OCI-LY1 (cell line): ENCODE measurements around the gene C19orf67.
"Not testable (repeated sequence)": the region's sequence is repeated elsewhere in the genome, so short reads cannot be mapped to it uniquely, and the experiment has no call there.

Source experiments
- CTCF ChIP-seq: fragments of 200-600 bp; sonication (generic), shearing (Covaris generic); IDR thresholded peaks from 2 replicates; pipeline ENCODE4 v1.5.1; 2017; ENCODE audit warnings: mild to moderate bottlenecking, antibody characterized with exemption, low read length, moderate library complexity, mixed read lengths
- EZH2 ChIP-seq: fragments of 200-600 bp; sonication (generic), shearing (Covaris generic); IDR thresholded peaks from 2 replicates; pipeline ENCODE4 v1.8.0; 2017; ENCODE audit warnings: borderline replicate concordance, mixed run types, mild to moderate bottlenecking, antibody characterized with exemption, low read length, moderate library complexity, mixed read lengths

GRCh38 chr19:14035159-14035558, 50.4 kb downstream of the C19orf67 start:
- not testable (repeated sequence) for TF ChIP-seq CTCF, EZH2
